Measurements from ENCODE around the gene SDHAF1.

The SDHAF1 gene

DNA sequence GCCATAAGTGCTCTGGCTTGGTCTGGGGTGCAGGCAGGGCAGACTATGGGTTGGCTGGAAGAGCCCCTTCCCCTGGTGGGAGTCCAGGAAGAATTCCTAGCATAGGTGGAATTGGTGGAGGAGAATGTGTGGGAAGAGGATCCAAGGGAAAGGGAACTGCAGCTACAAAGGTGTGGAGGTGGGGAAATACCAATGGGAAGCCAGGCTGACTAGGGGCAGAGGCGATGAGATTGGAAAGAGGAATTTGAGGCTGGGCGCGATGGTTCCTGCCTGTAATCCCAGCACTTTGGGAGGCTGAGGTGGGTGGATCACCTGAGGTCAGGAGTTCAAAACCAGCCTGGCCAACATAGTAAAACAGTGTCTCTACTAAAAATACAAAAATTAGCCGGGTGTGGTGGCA lies 4.8 kb upstream of the SDHAF1 start:
- TF ChIP-seq, protein P1, sequence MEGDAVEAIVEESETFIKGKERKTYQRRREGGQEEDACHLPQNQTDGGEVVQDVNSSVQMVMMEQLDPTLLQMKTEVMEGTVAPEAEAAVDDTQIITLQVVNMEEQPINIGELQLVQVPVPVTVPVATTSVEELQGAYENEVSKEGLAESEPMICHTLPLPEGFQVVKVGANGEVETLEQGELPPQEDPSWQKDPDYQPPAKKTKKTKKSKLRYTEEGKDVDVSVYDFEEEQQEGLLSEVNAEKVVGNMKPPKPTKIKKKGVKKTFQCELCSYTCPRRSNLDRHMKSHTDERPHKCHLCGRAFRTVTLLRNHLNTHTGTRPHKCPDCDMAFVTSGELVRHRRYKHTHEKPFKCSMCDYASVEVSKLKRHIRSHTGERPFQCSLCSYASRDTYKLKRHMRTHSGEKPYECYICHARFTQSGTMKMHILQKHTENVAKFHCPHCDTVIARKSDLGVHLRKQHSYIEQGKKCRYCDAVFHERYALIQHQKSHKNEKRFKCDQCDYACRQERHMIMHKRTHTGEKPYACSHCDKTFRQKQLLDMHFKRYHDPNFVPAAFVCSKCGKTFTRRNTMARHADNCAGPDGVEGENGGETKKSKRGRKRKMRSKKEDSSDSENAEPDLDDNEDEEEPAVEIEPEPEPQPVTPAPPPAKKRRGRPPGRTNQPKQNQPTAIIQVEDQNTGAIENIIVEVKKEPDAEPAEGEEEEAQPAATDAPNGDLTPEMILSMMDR (conservative IDR thresholded peaks at IDR 0.05; ENCODE audit: low read depth, low read length) = no peak
- H3K27me3 ChIP-seq (ENCODE audit: insufficient read depth, low read depth) = peaks cover 10% of the 10 kb centered on the region; the same call in 1 of the 2 replicates
- no peaks in the 10 kb centered on the region for H4K20me1 ChIP-seq (ENCODE audit: insufficient read depth)
- H3K4me1 ChIP-seq (ENCODE audit: low read depth, poor library complexity, severe bottlenecking) = no peaks in the 10 kb centered on the region
- H3K79me2 ChIP-seq (ENCODE audit: insufficient read depth, low read depth) = no peaks in the 10 kb centered on the region
- H3K9ac ChIP-seq = no peak overlapping the region
- H3K4me2 ChIP-seq = no peak overlapping the region
- H3K27ac ChIP-seq = no peak overlapping the region
- H2AFZ ChIP-seq (ENCODE audit: low read depth) = no peak overlapping the region
- H3K36me3 ChIP-seq (ENCODE audit: insufficient read depth) = no peaks in the 10 kb centered on the region
- H3K4me3 ChIP-seq (IDR thresholded peaks at IDR 0.05; ENCODE audit: insufficient read depth, low read depth, low read length) = no peak overlapping the region

DNA sequence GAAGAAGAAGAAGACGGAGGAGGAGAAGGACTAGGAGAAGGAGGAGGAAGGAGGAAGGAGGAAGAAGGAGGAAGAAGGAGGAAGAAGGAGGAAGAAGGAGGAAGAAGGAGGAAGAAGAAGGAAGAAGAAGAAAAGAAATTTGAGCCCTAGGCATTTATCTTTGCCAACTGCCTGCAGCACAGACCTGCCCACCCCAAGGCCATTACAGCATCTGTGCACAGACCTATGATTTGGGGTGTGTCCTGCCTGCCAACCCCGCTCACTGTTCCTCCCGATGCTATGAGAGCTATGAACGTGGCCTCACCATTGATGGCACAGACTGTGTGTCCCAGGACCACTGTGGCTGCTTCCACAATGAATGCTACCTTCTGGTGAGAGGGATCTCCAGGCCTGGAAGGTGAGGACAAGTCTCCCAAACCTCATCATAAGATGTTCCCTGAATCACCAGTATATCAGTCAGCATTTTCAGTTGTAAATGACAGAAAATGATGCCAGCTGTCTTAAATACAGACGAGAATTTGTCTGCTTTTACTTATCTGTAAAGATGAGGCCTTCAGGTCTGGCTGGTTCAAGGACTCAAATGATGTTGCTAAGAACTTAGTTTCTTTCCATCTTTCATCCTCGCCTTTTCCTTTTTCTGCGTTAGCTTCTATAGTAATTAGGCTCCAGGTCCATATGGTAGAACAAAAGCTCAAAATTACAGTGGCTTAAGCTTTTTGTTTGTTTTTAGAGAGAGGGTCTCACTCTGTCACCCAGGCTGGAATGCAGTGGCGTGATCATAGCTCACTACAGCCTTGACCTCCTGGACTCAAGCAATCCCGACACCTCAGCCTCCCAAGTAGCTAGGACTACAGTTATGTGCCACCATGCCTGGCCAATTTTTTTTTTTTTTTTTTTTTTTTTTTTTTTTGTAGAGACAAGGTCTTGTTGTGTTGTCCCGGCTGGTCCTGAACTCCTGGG lies 3.9 kb upstream of the SDHAF1 start:
- Histone ChIP-seq H4K20me1 (ENCODE audit: insufficient read depth) (no peaks in the 10 kb centered on the region), H3K4me3 (IDR thresholded peaks at IDR 0.05; ENCODE audit: insufficient read depth, low read depth, low read length) (no peak overlapping the region), H3K4me1 (ENCODE audit: low read depth, poor library complexity, severe bottlenecking) (peaks cover under 1% of the 10 kb centered on the region), H3K79me2 (ENCODE audit: insufficient read depth, low read depth) (peaks cover 7% of the 10 kb centered on the region), H3K4me2 (no peak overlapping the region), H2AFZ (ENCODE audit: low read depth) (no peak overlapping the region), H3K36me3 (ENCODE audit: insufficient read depth) (no peaks in the 10 kb centered on the region), H3K9ac (no peak overlapping the region), H3K27me3 (ENCODE audit: insufficient read depth, low read depth) (peaks cover 10% of the 10 kb centered on the region; the same call in 1 of the 2 replicates), H3K27ac (no peak overlapping the region)
- TF ChIP-seq, protein P1 (conservative IDR thresholded peaks at IDR 0.05; ENCODE audit: low read depth, low read length) = no peak

DNA sequence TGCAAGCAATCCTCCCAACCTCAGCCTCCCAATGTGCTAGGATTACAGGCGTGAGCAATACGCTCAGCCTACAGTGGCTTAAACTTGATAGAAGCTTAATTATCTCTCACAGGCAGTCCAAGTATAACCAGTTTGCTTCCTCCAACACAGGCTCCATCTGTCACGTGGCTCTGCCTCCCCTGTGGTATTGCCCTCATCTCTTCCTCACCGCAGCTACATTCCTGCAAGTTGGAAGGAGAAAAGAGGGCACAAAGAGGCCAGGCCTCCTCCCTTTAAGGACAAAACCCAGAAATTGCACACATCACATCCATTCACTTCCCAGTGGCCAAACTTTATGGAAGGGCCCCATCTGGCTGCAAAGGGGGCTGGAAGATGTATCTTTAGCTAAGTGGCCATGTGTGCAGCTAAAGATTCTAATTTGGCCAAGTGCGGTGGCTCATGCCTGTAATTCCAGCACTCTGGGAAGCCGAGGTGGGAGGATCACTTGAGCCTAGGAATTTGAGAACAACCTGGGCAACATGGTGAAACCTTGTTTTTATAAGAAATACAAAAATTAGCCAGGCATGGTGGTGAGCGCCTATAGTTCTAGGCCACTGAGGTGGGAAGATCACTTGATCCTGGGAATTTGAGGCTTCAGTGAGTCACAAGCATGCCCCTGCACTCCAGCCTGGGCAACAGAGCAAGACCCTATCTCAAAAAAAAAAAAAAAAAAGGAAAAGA lies 3.1 kb upstream of the SDHAF1 start:
- Histone ChIP-seq H3K27ac (no peak overlapping the region), H3K79me2 (ENCODE audit: insufficient read depth, low read depth) (peaks cover 16% of the 10 kb centered on the region), H2AFZ (ENCODE audit: low read depth) (no peak overlapping the region), H3K4me2 (no peak overlapping the region), H4K20me1 (ENCODE audit: insufficient read depth) (no peaks in the 10 kb centered on the region), H3K4me1 (ENCODE audit: low read depth, poor library complexity, severe bottlenecking) (peaks cover 8% of the 10 kb centered on the region), H3K9ac (no peak overlapping the region), H3K27me3 (ENCODE audit: insufficient read depth, low read depth) (peaks cover 6% of the 10 kb centered on the region; the same call in 1 of the 2 replicates), H3K4me3 (IDR thresholded peaks at IDR 0.05; ENCODE audit: insufficient read depth, low read depth, low read length) (no peak overlapping the region), H3K36me3 (ENCODE audit: insufficient read depth) (no peaks in the 10 kb centered on the region)
- TF ChIP-seq, protein P1 (conservative IDR thresholded peaks at IDR 0.05; ENCODE audit: low read depth, low read length) = no peak

DNA sequence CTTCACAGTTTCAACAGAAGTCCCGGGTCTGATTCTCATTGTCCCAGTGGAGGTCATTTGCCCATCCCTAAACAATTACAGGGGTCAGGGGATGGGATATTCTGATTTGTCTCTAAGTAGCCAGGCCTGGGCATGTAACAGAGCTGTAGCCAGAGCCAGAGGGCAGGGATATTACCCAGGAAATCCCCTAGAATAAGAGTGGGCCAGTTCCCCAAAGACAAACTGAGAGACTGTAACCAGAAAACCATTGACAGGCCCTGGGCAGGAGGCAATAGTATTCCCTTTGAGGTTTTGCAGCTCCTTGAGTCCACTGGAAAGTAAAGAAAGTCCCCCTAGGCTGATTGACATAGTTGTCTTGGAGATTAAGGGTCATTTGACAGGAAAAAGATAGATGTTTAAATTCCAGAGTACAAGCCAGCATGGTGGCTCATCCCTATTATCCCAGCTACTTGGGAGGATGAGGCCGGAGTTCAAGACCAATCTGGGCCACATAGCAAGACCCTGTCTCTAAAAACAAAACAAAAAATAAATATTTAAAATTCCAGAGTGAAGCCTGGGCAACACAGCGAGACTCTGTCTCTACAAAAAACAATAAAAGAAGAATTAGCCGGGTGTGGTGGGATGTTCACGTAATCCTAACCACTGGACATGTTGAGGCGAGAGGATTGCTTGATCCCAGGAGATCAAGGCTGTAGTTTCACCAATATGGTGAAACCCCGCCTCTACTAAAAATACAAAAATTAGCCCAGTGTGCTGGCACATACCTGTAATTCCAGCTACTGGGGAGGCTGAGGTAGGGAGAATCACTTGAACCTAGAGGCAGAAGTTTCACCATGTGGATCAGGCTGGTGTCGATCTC lies 1.9 kb upstream of the SDHAF1 start:
- Histone ChIP-seq H3K4me2 (no peak overlapping the region), H4K20me1 (ENCODE audit: insufficient read depth) (no peaks in the 10 kb centered on the region), H3K4me3 (IDR thresholded peaks at IDR 0.05; ENCODE audit: insufficient read depth, low read depth, low read length) (no peak overlapping the region), H3K9ac (no peak overlapping the region), H3K36me3 (ENCODE audit: insufficient read depth) (no peaks in the 10 kb centered on the region), H2AFZ (ENCODE audit: low read depth) (no peak overlapping the region), H3K79me2 (ENCODE audit: insufficient read depth, low read depth) (peaks cover 19% of the 10 kb centered on the region), H3K27me3 (ENCODE audit: insufficient read depth, low read depth) (no peaks in the 10 kb centered on the region; the same call in 1 of the 2 replicates), H3K4me1 (ENCODE audit: low read depth, poor library complexity, severe bottlenecking) (peaks cover 8% of the 10 kb centered on the region), H3K27ac (no peak overlapping the region)
- TF ChIP-seq, protein P1 (conservative IDR thresholded peaks at IDR 0.05; ENCODE audit: low read depth, low read length) = no peak
